ENCODE measurements around the gene PLA2G2F. TPM values are rescaled to one million over a fixed set of nuclear protein-coding genes. Genes with fewer than 3 reads are reported as not detected.

Gene PLA2G2F
- total RNA-seq, 1 donor from 2014 or later = not detected

GRCh38 chr1:20158358-20159070, 19.4 kb downstream of the PLA2G2F start:
- TF ChIP-seq CTCF (conservative IDR thresholded peaks at IDR 0.05) = no peak
- Mint-ChIP-seq H3K4me3 (no peak overlapping the region), H3K9me3 (peaks cover 4% of the 10 kb centered on the region), H3K27ac (no peak overlapping the region), H3K27me3 (peaks cover 3% of the 10 kb centered on the region), H3K36me3 (no peaks in the 10 kb centered on the region), H3K4me1 (ENCODE audit: unreplicated experiment) (peaks cover 6% of the 10 kb centered on the region)
- DNase-seq (ENCODE audit: extremely low spot score, unreplicated experiment) = no peak

- H3K4me3 Mint-ChIP-seq = no peak overlapping the region
- no peak for DNase-seq (ENCODE audit: extremely low spot score, unreplicated experiment)
- H3K9me3 Mint-ChIP-seq = peaks cover 5% of the 10 kb centered on the region
- H3K36me3 Mint-ChIP-seq = no peaks in the 10 kb centered on the region
- H3K27ac Mint-ChIP-seq = no peak overlapping the region
- H3K27me3 Mint-ChIP-seq = peaks cover 8% of the 10 kb centered on the region
- no peaks in the 10 kb centered on the region for H3K4me1 Mint-ChIP-seq (ENCODE audit: unreplicated experiment)
- TF ChIP-seq CTCF (conservative IDR thresholded peaks at IDR 0.05) = no peak
Measured at GRCh38 chr1:20160034-20160433, 20.9 kb downstream of the PLA2G2F start.

GRCh38 chr1:20164694-20165202, 25.6 kb downstream of the PLA2G2F start:
- TF ChIP-seq CTCF (conservative IDR thresholded peaks at IDR 0.05) = no peak
- peaks cover 23% of the 10 kb centered on the region for H3K27me3 Mint-ChIP-seq
- DNase-seq (ENCODE audit: extremely low spot score, unreplicated experiment) = no peak
- H3K36me3 Mint-ChIP-seq = no peaks in the 10 kb centered on the region
- no peaks in the 10 kb centered on the region for H3K4me1 Mint-ChIP-seq (ENCODE audit: unreplicated experiment)
- no peak overlapping the region for H3K4me3 Mint-ChIP-seq
- peaks cover 6% of the 10 kb centered on the region for H3K9me3 Mint-ChIP-seq
- no peak overlapping the region for H3K27ac Mint-ChIP-seq

- peak; percentile 58 for TF ChIP-seq CTCF (conservative IDR thresholded peaks at IDR 0.05)
- Mint-ChIP-seq H3K36me3 (no peaks in the 10 kb centered on the region), H3K4me3 (no peak overlapping the region), H3K4me1 (ENCODE audit: unreplicated experiment) (no peaks in the 10 kb centered on the region), H3K9me3 (peaks cover 6% of the 10 kb centered on the region), H3K27ac (no peak overlapping the region), H3K27me3 (peaks cover 23% of the 10 kb centered on the region)
- DNase-seq (ENCODE audit: extremely low spot score, unreplicated experiment) = no peak
Measured at GRCh38 chr1:20165522-20165951, 26.4 kb downstream of the PLA2G2F start.

GRCh38 chr1:20166051-20166450, 26.9 kb downstream of the PLA2G2F start:
- H3K4me1 Mint-ChIP-seq (ENCODE audit: unreplicated experiment) = no peaks in the 10 kb centered on the region
- no peak for DNase-seq (ENCODE audit: extremely low spot score, unreplicated experiment)
- no peak for TF ChIP-seq CTCF (conservative IDR thresholded peaks at IDR 0.05)
- no peak overlapping the region for H3K27ac Mint-ChIP-seq
- peaks cover 6% of the 10 kb centered on the region for H3K9me3 Mint-ChIP-seq
- peaks cover 23% of the 10 kb centered on the region for H3K27me3 Mint-ChIP-seq
- no peaks in the 10 kb centered on the region for H3K36me3 Mint-ChIP-seq
- H3K4me3 Mint-ChIP-seq = no peak overlapping the region
